HEK293T (cell line): ENCODE measurements around the gene PTN.

Experiments used
- CTCF ChIA-PET: fragments of 350-600 bp; formaldehyde crosslinking; extraction: SDS; loops from one replicate; lab custom pipeline; 2021; ENCODE audit warnings: antibody characterized with exemption, inconsistent platforms; lab: Yijun Ruan, JAX
- POLR2A ChIA-PET: fragments of 350-600 bp; formaldehyde crosslinking; extraction: SDS; loops from one replicate; lab custom pipeline; 2020; ENCODE audit warnings: antibody characterized with exemption, inconsistent platforms; lab: Yijun Ruan, JAX
- DNase-seq: peaks from one replicate; pipeline ENCODE4 v3.0.0; 2012; ENCODE audit warnings: mixed read lengths; ENCODE audit errors: extremely low spot score
- ARNT ChIP-seq: fragments of 450-650 bp; IDR thresholded peaks from 2 replicates; pipeline ENCODE4 v1.6.1; 2017; ENCODE audit warnings: mild to moderate bottlenecking
- BHLHE40 ChIP-seq: fragments of 450-650 bp; IDR thresholded peaks from 2 replicates; pipeline ENCODE4 v1.6.1; 2016; ENCODE audit warnings: mild to moderate bottlenecking, moderate library complexity, borderline replicate concordance
- CTBP1 ChIP-seq: fragments of 450-650 bp; IDR thresholded peaks from 2 replicates; pipeline ENCODE4 v1.6.1; 2016; ENCODE audit warnings: borderline replicate concordance
- ELF4 ChIP-seq: fragments of 450-650 bp; IDR thresholded peaks from 2 replicates; pipeline ENCODE4 v1.6.1; 2017; ENCODE audit warnings: antibody characterized with exemption
- FOXA1 ChIP-seq: fragments of 450-650 bp; IDR thresholded peaks from 2 replicates; pipeline ENCODE4 v1.6.1; 2016; ENCODE audit warnings: mild to moderate bottlenecking
- FOXK2 ChIP-seq: fragments of 450-650 bp; IDR thresholded peaks from 2 replicates; pipeline ENCODE4 v1.6.1; 2016; ENCODE audit warnings: mild to moderate bottlenecking
- FOXM1 ChIP-seq: fragments of 450-650 bp; IDR thresholded peaks from 2 replicates; pipeline ENCODE4 v1.6.1; 2017; ENCODE audit warnings: mild to moderate bottlenecking, borderline replicate concordance
- HDGF ChIP-seq: fragments of 450-650 bp; IDR thresholded peaks from 2 replicates; pipeline ENCODE4 v1.6.1; 2017; ENCODE audit warnings: antibody characterized with exemption, borderline replicate concordance
- L3MBTL2 ChIP-seq: fragments of 450-650 bp; conservative IDR thresholded peaks from 2 replicates; pipeline ENCODE4 v1.6.1; 2016; ENCODE audit warnings: mild to moderate bottlenecking
- LEF1 ChIP-seq: fragments of 450-650 bp; IDR thresholded peaks from 2 replicates; pipeline ENCODE4 v1.6.1; 2017; ENCODE audit warnings: mild to moderate bottlenecking, borderline replicate concordance
- NFRKB ChIP-seq: fragments of 450-650 bp; IDR thresholded peaks from 2 replicates; pipeline ENCODE4 v1.6.1; 2016; ENCODE audit warnings: mild to moderate bottlenecking, moderate library complexity
- PKNOX1 ChIP-seq: fragments of 450-650 bp; IDR thresholded peaks from 2 replicates; pipeline ENCODE4 v1.6.1; 2016
- SP1 ChIP-seq: fragments of 450-650 bp; IDR thresholded peaks from 2 replicates; pipeline ENCODE4 v1.6.1; 2017
- SUZ12 ChIP-seq: fragments of 450-650 bp; IDR thresholded peaks from 2 replicates; pipeline ENCODE4 v1.6.1; 2016; ENCODE audit warnings: mild to moderate bottlenecking
- TARDBP ChIP-seq: fragments of 450-650 bp; IDR thresholded peaks from 2 replicates; pipeline ENCODE4 v1.6.1; 2016
- ZNF384 ChIP-seq: fragments of 450-650 bp; IDR thresholded peaks from 2 replicates; pipeline ENCODE4 v1.6.1; 2016

Gene PTN

GRCh38 chr7:137343281-137343841, at the start of gene PTN:
TSS of gene PTN (minus strand) at chr7:137343733. CDS start at chr7:137254973, 88,760 bp downstream.
- POLR2A ChIA-PET: no interaction called here
- peak; percentile 22 for DNase-seq
- CTCF ChIA-PET: no interaction called here
- TF ChIP-seq HDGF (no peak), CTBP1 (no peak), FOXK2 (no peak), ZNF384 (no peak), SUZ12 (no peak), L3MBTL2 (no peak), BHLHE40 (no peak), SP1 (no peak)

- no peak for TF ChIP-seq ZNF384
- no peak for TF ChIP-seq LEF1
- TF ChIP-seq NFRKB: no peak
- ChIA-PET POLR2A (no interaction called here), CTCF (no interaction called here)
- DNase-seq: no peak
Observed at GRCh38 chr7:137390076-137390475, 46.5 kb upstream of the PTN start.

DNA sequence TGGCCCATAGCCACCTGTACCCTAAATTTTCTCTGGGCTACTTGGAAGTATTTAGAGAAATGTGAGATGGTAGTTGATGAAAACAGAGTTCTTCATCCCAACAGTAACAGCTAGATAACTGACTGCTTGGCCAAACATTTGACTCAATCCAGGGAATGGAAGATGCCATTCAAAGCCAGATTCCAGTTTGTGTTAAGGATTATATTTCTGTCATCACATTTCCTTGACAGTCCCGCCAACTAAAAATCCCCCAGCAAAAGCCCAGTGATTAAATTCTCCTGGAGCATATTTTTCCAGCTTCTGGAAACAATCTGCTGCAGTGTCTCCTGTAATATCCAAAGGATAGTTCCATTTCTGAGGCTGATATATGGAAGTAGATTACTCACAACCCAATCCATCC, 45.4 kb upstream of the PTN start:
- no peak for DNase-seq
- POLR2A ChIA-PET: no interaction called here
- CTCF ChIA-PET: no interaction called here
- TF ChIP-seq PKNOX1: no peak
- no peak for TF ChIP-seq FOXK2
- TF ChIP-seq SUZ12: no peak
- no peak for TF ChIP-seq SP1
- no peak for TF ChIP-seq L3MBTL2
- TF ChIP-seq BHLHE40: no peak
- no peak for TF ChIP-seq ZNF384
- no peak for TF ChIP-seq LEF1
- TF ChIP-seq FOXM1: no peak
- no peak for TF ChIP-seq HDGF
- no peak for TF ChIP-seq ELF4
- no peak for TF ChIP-seq FOXA1
- TF ChIP-seq ARNT: no peak
- TF ChIP-seq TARDBP: no peak
- TF ChIP-seq CTBP1: no peak

DNA sequence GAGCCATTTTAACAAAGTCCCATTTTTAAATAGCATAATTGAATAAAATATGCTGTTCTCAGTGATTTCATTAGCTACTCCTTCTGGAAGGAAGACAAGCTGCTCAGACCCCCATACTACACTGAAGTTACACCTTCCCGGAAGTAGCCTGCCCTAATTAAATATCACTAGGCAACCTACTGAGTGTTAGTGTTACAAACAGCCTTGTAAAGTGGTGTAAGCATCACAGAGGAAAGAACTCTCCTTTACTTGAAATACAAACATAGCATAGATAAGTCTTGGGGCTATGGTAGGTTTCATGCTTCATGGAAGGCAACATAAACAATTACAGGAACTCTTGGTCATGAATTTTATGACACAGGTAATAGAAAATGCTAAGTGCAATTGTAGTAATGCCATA, 43.4 kb upstream of the PTN start:
- CTCF ChIA-PET: no interaction called here
- POLR2A ChIA-PET: no interaction called here
- TF ChIP-seq ZNF384: no peak
- TF ChIP-seq SP1: no peak
- no peak for TF ChIP-seq SUZ12
- TF ChIP-seq NFRKB: no peak
- no peak for TF ChIP-seq ELF4
- no peak for TF ChIP-seq TARDBP
- no peak for TF ChIP-seq ARNT
- no peak for TF ChIP-seq HDGF
- TF ChIP-seq LEF1: no peak
- no peak for TF ChIP-seq PKNOX1
- TF ChIP-seq BHLHE40: no peak
- no peak for TF ChIP-seq FOXM1
- no peak for TF ChIP-seq FOXK2
- no peak for TF ChIP-seq FOXA1
- TF ChIP-seq CTBP1: no peak
- TF ChIP-seq L3MBTL2: no peak
- DNase-seq: no peak

DNA sequence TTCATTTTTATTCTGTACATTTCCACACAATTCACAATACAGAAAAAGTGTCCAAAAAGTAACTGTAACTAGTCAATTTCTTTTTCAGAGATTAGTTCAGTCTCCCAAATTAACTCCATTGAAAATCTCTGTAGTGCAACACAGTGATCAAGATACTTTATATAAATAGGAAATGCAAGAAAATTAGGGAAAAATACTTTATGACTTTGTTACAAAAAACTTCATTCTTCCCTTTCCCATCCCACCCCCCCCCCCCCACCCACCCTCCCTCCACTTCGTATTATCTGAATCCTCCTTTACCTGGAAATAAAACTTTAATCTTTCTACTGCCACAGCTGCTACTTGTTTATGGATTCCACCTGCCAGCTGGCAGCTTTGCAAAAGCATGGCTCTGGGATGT, 37.5 kb upstream of the PTN start:
- DNase-seq: no peak
- no peak for TF ChIP-seq ARNT
- TF ChIP-seq HDGF: no peak
- TF ChIP-seq BHLHE40: no peak
- TF ChIP-seq SUZ12: no peak
- TF ChIP-seq FOXM1: no peak
- TF ChIP-seq L3MBTL2: no peak
- TF ChIP-seq ELF4: no peak
- TF ChIP-seq PKNOX1: no peak
- no peak for TF ChIP-seq NFRKB
- TF ChIP-seq SP1: no peak
- no peak for TF ChIP-seq ZNF384
- no peak for TF ChIP-seq FOXA1
- TF ChIP-seq LEF1: no peak
- TF ChIP-seq CTBP1: no peak
- TF ChIP-seq TARDBP: no peak
- no peak for TF ChIP-seq FOXK2
- CTCF ChIA-PET: no interaction called here
- POLR2A ChIA-PET: no interaction called here

- TF ChIP-seq CTBP1 (no peak), LEF1 (no peak), SP1 (no peak), HDGF (no peak), FOXK2 (no peak), NFRKB (no peak), ELF4 (no peak), FOXM1 (no peak), ZNF384 (no peak), L3MBTL2 (no peak), SUZ12 (no peak), FOXA1 (no peak), TARDBP (no peak), ARNT (no peak), BHLHE40 (no peak), PKNOX1 (no peak)
- ChIA-PET CTCF (no interaction called here), POLR2A (no interaction called here)
- DNase-seq: no peak
Observed at GRCh38 chr7:137373507-137373906, 30.0 kb upstream of the PTN start.
